HG02763 (cell line): ENCODE data around the gene NUDT3.

Source experiments
- ATAC-seq: cut with Tn5 transposase; IDR thresholded peaks from one replicate; pipeline ENCODE4 v1.9.1; 2021; ENCODE audit warnings: mild to moderate bottlenecking, moderate library complexity; ENCODE audit not compliant: unreplicated experiment

Gene NUDT3

GRCh38 chr6:34242252-34243130 is 150.0 kb downstream of the NUDT3 start:
- ATAC-seq, result no peak

GRCh38 chr6:34241351-34242215 is 150.9 kb downstream of the NUDT3 start:
- ATAC-seq, result no peak

DNA sequence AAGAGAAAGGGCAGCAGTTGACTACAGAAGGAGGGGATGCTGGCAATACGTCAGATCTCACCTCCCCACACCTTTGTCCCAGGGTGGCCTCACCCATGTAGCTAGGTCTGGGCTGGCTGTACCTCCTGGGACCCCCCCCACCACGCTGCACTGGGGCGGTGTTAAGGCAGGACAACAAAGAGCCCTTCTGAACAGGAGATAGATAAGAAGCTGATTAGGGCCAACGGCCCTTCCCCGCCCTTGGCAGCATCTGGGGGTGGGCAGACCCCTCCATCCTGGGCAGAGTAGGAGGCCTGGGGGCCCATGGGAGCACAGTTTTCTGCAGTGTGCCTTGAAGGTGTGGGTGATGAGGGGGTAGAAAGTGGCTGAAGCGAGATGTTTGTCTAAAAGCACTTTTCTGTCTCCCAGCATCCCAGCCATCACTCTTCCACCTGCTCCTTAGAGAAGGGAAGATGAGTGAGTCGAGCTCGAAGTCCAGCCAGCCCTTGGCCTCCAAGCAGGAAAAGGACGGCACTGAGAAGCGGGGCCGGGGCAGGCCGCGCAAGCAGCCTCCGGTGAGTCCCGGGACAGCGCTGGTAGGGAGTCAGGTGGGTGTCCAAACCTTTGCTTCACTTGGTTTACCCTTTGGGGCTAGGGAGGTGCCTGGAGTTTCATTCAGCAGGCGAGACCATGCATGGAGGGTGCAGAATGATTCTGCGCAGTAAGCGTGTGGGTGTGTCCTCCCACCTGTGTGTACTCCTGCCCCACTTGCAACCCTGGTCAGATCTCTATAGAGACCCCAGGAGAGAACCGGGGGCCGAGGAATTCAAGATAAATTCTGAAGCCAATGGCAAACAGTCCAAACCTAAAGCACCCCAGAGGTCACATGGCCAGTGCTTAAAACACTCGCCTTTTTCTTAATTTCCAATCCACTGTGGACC is 151.9 kb downstream of the NUDT3 start:
- no peak for ATAC-seq

DNA sequence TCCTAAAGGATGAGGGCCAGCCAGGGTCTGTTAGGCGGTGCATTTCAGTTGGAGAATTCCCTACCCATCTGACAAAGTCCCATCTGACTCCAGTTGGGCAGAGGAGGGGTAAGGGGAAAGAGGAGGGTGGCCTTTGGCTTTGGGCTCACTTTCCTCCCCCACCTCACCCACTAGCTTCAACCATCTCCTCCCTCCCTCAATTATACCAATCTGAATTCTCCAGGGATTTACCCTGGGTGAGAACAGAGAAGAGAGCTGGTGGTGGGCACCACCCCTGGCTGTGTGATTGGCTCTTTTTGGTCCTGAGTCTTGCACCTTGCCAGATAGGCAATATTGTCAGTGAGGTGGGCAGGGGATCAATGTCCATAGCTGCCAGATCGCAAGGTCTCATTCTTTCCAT is 152.6 kb downstream of the NUDT3 start:
- no peak for ATAC-seq

DNA sequence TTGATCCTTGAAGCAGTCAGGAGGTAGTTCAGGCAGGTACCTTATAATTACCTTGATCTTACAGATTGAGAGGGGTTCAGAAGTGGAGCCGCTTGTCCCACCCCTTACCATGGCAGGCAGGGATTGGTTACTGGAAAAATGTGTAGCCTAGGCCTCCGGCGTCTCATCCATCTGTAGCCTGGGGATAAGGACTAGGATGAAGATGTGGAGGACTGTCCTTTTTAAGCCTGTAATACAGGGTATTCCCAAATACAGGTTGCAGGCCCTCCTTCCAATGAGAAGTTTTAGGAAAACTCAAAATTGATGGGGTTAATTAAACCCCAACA is 153.0 kb downstream of the NUDT3 start:
- ATAC-seq, result no peak

- ATAC-seq, result no peak
Observed at GRCh38 chr6:34238585-34239499, 153.6 kb downstream of the NUDT3 start.

DNA sequence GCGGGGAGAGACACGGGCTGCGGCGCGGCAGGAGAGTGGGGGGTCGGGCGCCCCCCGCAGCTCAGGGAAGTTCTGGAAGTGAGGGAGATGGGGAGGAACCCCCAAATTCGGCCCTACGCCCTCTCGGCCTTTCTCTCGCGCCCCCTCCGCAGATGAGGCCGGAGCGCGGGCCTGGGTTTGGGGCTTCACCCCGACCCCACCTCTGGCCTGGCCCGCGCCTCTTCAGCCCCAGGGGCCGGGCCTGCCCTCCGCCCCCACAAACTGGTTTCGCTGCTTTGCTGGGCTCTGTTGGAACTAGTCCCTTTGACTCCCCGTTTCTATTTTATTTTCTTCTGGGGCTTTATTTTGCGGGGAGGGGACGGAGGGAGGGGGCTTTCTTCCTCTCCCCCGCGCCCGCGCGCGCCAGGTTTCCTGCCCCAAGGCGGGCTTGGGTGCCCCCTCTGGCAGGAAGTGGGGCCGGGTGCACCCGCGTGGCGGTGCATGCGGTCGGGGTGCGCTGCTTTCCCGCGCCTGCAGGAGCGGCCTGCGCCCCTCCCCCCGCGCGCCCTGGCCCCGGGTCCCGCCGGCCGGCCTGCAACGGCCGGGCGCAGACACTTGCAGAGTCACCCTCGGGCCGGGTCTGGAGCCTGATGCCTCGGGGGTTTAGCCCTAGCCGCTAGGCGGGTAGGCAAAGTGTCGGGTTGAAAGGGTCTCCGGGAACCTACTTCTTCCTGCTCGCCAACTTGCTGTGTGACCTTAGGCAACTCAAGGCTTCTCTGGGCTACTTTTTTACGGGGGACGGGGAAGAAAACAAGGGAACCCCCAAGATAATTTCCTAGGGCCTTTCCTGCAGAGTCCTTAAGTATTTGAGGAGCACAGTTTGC is 154.5 kb downstream of the NUDT3 start:
- ATAC-seq, result peak; percentile 0

DNA sequence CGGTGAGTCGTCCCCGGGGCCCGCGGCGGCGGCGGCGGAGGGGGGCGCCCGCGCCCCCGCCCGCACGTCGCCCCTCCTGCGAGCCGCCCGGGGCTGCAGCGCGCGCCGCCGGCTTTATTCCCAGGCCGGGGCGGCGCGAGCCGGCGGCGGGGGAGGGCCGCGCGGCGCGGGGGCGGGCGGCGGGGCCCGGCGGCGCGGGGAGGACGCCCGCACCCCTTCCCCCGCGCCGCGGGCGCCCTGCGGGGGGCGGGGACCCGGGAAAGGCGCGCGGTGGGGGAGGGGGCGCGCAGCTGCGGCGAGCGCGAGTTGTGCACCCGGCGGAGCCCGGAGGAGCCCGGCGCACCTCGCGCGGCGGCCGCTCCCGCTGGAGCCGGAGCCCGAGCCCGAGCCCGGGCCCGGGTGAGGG is 155.2 kb downstream of the NUDT3 start:
- peak; percentile 19 for ATAC-seq

- ATAC-seq, result peak; percentile 64
Observed at GRCh38 chr6:34236443-34237315, 155.8 kb downstream of the NUDT3 start, which contains the start of gene HMGA1. TSS of gene HMGA1 (plus strand) at chr6:34236873. CDS start at chr6:34240781, 3,908 bp downstream.

DNA sequence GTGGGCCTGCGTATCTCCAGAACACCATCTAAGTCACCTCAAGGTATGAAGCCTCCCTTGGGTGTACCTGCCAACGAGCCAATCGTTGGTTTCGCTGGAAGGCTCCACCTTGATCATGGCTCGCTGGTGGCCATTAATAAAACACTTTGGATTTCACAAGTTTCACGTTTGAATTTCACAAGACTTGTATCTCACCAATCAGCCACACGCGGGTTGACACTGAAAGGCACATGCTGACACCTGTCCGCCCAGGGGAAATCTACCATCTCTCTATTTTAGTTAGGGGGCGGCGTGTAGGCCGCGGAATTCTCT is 156.4 kb downstream of the NUDT3 start:
- peak; percentile 1 for ATAC-seq

GRCh38 chr6:34235307-34236130 is 156.9 kb downstream of the NUDT3 start:
- no peak for ATAC-seq

GRCh38 chr6:34234667-34235306 is 157.7 kb downstream of the NUDT3 start:
- ATAC-seq, result no peak

- ATAC-seq, result no peak
Observed at GRCh38 chr6:34233867-34234266, 158.6 kb downstream of the NUDT3 start.

GRCh38 chr6:34232901-34233300 is 159.6 kb downstream of the NUDT3 start:
- no peak for ATAC-seq

DNA sequence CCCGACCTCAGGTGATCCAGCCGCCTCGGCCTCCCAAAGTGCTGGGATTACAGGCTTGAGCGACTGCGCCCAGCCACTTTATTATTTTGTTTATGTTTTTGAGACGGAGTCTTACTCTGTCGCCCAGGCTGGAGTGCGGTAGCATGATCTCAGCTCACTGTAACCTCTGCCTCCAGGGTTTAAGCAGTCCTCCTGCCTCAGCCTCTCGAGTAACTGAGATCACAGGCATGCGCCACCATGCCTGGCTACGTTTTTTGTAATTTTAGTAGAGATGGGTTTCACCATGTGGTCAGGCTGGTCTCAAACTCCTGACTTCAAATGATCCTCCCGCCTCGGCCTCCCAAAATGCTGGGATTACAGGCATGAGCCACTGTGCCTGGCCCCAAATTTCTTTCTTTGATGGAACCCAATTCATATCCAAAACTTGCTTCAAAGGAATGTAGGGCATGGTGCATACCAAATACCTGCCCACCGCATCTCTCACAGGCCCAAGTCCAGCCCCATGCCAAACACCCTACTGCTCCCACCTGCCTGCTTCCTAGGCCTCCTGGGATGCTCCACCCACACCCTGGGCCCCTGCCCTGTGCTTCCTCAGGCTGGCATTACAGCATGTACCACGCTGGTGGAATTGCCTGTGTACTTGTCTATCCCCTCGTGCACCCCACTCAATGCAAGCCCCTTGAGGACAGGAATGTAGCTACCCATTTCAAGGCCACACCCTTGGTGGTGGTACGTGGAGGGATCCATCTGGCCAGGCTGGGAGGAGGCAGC is 160.7 kb downstream of the NUDT3 start:
- ATAC-seq, result no peak
